GM12874 (cell line): Measurements from ENCODE around the gene SAP130.

Source experiments
- CTCF ChIP-seq: IDR thresholded peaks from 2 replicates; pipeline ENCODE4 v1.5.1; 2011; ENCODE audit warnings: low read depth, mild to moderate bottlenecking, control low read depth, low read length, moderate library complexity; ENCODE audit not compliant: insufficient read depth

The SAP130 gene

DNA sequence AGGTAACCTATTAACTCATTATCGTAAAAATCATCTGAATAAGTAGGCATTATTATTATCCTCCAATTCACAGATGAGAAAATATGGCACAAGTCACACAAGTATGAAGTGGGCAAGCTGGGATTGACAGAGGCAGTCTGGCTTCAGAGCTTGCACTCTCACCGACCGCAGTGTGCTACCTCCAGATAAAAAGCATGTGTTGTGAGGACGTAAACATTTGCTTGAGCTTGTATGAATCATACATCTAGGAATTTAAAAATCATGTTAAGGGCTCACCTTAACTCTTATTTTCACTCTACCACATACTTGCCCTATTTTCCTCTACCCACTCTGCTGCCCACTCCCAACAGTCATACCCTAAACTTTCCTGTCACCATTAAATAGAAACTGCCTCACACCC lies 76.8 kb downstream of the SAP130 start:
- no peak for TF ChIP-seq CTCF

DNA sequence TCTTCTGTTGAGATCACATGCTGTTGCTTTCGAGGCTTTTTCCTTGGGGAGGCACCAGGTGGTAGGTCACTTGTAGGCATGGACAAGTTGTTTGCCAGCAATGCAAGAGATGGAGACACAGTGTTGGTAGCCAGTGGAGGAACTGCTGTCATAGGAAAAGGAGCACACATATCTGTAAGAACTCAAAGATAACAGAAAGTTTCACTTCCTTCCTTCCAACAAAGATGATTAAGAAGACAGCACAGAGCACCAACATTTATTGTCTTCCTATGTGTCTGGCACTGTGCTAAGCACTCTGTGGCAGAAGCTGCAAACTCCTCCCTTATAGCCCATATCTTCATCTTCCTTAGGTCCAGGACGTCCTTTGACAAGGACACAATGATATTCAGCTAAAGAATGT lies 77.6 kb downstream of the SAP130 start:
- no peak for TF ChIP-seq CTCF

DNA sequence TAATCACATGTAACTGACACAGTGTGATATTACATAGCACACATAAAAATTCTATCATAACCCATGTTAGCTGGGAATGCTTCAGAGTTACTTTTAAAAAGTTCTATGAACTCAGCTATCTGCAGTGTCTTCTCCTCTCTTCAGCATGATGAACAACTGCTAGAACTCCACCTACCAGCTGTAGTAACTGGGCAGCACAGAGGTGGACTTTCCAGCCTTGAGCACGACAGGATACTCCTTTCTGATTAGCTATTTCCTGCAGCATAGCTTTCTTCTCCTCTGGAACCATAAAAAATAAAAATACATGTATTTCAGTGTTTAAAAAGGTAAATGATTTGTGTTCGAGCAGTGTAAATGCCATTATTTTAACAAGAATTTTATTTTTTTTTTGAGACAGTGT lies 82.6 kb downstream of the SAP130 start:
- TF ChIP-seq CTCF = no peak

- TF ChIP-seq CTCF = no peak
These were observed 84.7 kb downstream of the SAP130 start for GRCh38 chr2:127943186-127943585.

DNA sequence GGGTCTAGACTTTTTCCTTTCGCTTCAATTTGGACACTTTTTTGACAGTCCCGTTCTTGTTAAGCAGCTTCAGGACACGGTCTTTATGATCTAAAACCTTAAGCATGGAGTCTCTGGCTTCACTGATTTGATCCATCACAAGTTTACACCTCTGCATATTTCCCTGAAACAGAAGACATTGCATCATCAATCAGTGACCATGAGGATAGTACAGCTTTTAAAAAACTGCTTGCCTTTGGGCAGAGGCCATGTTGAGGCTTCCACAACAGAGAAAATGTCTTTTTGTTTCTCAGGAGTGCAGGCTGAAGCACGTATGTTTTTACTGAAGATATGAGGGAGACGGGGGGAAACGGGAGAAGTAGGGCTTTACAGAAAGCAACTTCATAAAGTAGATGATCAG lies 85.9 kb downstream of the SAP130 start:
- TF ChIP-seq CTCF = no peak

DNA sequence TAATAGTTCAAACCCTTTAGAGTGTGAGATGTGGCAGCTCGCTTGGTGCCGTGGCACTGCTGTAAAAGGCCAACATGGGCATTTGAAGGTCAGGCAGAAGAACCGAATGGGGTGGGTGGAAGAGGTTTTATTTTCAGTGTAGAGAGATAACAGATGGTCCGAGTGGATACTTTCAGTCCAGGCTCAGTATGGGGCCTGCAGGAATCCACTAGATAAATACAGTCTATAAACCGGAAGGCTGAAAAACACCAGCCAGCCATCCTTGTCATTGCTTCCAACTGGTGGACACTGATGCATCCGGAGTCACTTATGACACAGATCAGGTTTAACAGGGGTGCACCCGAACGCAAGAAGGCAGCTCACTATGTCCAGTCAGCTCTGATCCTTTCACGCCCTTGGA lies 86.4 kb downstream of the SAP130 start:
- no peak for TF ChIP-seq CTCF

GRCh38 chr2:127940641-127941040 lies 87.2 kb downstream of the SAP130 start:
- TF ChIP-seq CTCF = no peak

DNA sequence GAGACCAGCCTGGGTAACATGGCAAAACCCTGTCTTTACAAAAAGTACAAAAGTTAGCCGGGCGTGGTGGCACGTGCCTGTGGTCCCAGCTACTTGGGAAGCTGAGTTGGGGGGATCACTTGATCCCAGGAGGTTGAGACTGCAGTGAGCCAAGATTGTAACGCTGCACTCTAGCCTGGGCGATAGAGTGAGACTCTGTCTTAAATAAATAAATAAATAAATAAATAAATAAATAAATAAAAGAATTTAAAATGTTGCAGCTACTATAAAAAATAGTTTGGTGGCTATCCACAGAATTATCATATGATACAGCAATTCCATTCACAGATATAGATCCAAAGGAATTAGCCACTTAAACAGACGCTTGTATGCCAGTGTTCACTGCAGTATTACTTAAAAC lies 92.5 kb downstream of the SAP130 start:
- TF ChIP-seq CTCF = no peak
